Stimulated activated CD4-positive, alpha-beta T cell treated with anti-CD3 and anti-CD28 coated beads, Interleukin-4, amount 100 ng/mL, for 4 hours (primary cell): Measurements from ENCODE around the gene RBMY1F.
"Not testable (repeated sequence)": the region's sequence is repeated elsewhere in the genome, so short reads cannot be mapped to it uniquely, and the experiment has no call there.

Experiments used
- DNase-seq, 2 experiments: peaks; one replicate each; pipeline ENCODE4 v3.0.0-alpha.2; 2020

Gene RBMY1F

DNA sequence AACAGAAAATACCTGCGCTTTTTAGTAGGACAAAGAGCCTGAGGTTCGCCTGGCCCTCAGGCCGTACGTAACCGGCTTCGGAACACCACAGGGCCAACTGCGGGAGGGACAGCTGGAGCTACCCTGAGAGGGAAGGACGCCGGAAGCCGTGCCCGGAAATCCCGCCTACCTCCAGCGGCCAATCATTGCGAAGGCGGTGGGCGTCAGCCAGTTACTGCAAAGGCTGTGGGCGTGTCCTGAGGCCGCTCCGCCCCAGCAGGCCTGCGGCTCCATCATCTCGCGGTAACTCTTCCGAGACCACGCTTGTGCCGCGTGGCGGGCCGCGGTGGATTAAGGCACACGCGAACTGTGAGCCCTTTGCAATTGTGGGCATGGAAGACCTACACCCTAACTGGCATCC, at the start of gene RBMY1F:
TSS of gene RBMY1F (minus strand) at position 101 of the 400 bp plus-strand sequence. CDS start 1,954 bp downstream, outside the sequence.
- DNase-seq, result not testable (repeated sequence)

DNA sequence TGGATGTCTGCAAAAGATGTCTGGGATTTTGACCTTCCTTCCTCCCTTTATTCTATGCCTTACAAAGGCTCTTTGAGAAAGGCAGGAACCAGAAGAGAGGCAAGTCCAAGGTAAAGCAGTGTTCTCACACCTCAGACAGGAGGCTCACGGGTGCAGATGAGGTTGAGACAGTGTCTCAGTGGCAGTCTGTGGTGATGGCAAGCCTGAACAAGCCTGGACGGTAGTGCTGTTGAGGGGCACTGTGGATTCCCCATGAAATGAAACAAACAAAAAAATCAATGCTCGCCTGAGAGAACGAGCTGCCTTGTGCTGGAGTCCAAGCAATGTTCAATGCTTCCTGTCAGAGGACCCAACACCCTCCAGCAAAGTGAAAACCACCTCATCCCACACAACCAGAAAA, 31.6 kb downstream of the RBMY1F start:
- not testable (repeated sequence) for DNase-seq

DNA sequence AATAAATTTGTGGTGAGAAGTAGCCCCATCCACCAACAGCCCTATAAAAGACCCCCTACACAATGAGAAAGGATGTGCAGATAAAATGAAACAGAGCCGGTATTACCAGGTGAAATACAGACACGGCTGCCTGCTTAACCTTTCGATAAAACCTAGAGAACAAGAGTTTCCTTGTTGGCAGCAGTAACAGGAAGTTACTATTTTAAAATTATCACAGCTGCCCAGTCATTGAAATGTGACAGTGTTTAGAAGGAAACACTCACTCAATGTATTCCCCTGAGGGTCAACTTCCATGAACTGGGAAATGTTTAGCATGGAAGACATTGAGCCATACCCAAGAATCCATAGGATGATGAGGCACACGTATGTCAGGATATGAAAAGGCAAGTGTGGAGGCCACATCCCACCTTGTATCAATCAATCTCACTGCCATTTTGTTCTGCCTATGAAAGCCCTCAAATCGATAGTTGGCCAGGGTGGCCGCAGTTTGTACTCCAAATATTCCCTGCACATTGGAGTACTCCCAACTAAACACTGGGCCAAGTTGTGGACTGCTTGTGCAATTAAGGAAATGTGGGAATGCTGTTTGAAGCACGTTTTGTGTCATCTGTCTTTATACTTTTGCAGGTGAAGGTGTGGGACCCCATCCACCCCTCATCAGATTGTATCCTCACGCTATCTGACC, 41.6 kb downstream of the RBMY1F start:
- not testable (repeated sequence) for DNase-seq

DNA sequence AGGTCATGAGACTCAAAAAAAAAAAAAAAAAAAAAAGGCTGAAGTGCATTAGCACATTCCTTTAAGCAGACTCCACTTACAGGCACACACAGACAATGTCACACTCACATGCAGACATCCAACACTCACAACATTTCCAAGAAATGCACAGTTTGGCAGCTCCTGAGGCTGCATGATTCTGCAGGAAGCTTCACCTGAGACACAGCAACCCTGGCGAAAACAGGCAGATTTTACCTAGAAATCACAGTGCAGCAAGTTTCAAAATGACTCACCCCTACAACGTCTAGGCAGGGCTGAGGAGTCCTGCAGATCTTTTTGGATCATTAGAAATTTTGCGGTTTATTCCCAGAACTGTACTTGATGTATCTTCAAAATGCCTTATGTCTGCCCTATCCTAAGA, 48.0 kb downstream of the RBMY1F start:
- DNase-seq, result not testable (repeated sequence)

DNA sequence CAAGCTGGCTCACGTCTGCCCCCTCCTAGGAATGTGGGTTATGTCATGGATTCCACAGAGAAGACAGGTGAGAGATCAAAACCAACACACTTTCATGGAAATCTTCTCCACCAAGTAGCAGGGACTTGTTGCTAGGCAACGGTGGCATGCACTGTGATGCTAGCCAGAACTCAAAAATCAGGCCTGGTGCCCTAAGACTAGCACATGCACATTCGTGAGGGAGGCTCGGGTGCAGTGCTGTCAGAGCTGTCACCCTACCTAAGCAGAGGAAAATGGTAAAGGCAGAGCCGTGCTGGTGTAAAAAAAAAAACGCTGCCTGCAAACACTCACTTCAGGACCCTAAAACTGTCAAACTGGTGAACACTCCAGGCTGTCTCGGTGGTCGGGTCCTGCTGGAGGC, 52.2 kb downstream of the RBMY1F start:
- not testable (repeated sequence) for DNase-seq
